Activated CD8-positive, alpha-beta T cell treated with anti-CD3 and anti-CD28 coated beads, Interleukin-2, amount 10 ng/mL, durations not matched to agents 7 days and 5 days (primary cell): ENCODE results near the gene TM4SF1. TPM values are rescaled to one million over a fixed set of nuclear protein-coding genes. Genes with fewer than 3 reads are reported as not detected.

ENCODE experiments used
- ATAC-seq: fragments of 150-1000 bp; cut with Tn5 transposase; one replicate; pipeline ENCODE4 v1.10.0; 2021; ENCODE audit warnings: moderate library complexity
- CTCF ChIA-PET: fragments of 350-600 bp; sonication (Branson Sonifier 250); formaldehyde crosslinking; loops from one replicate; lab custom pipeline; 2021; ENCODE audit warnings: antibody characterized with exemption; lab: Charles Lee
- POLR2A ChIA-PET: fragments of 350-600 bp; sonication (Branson Sonifier 250); formaldehyde crosslinking; loops from one replicate; lab custom pipeline; 2021; ENCODE audit warnings: antibody characterized with exemption; lab: Charles Lee
- DNase-seq: peaks from one replicate; pipeline ENCODE4 v3.0.0-alpha.2; 2020
- H3K27ac Mint-ChIP-seq: one replicate; pipeline ENCODE4 v1.8.0; 2021; ENCODE audit warnings: mild to moderate bottlenecking, mixed read lengths
- H3K27me3 Mint-ChIP-seq: one replicate; pipeline ENCODE4 v1.8.0; 2021; ENCODE audit warnings: low read depth, mixed read lengths
- H3K36me3 Mint-ChIP-seq: one replicate; pipeline ENCODE4 v1.8.0; 2021; ENCODE audit warnings: low read depth, mixed read lengths
- H3K4me1 Mint-ChIP-seq: one replicate; pipeline ENCODE4 v1.8.0; 2021; ENCODE audit warnings: low read depth, mixed read lengths
- H3K4me3 Mint-ChIP-seq: one replicate; pipeline ENCODE4 v1.8.0; 2021; ENCODE audit warnings: mild to moderate bottlenecking, mixed read lengths
- H3K9me3 Mint-ChIP-seq: one replicate; pipeline ENCODE4 v1.8.0; 2022; ENCODE audit warnings: mixed read lengths; ENCODE audit not compliant: insufficient read depth
- total RNA-seq, 2 experiments: library from RNA; stranded (reverse); gene quantifications; one replicate each; pipeline ENCODE4 v1.2.3, GENCODE V29; 2021

The TM4SF1 gene
- total RNA-seq, 2 experiments from 2014 or later: not detected

DNA sequence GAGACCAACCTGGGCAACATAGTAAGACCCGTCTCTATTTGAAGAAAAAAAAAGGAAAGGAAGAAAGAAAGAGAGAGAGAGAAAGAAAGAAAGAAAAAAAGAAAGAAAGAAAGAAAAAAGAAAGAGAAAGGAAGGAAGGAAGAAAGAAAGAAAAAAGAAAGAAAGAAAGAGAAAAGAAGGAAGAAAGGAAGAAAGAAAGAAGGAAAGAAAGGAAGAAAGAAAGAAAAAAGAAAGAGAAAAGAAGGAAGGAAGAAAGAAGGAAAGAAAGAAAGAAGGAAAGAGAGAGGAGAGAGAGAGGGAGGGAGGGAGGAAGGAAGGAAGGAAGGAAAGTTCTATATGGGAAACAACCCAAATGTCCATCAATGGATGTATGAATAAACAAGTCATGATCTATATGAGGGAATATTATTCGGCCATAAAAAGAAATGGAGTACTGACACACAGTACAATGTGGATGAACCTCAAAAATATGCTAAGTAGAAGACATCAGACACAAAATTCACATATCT lies 28.8 kb upstream of the TM4SF1 start:
- no peaks in the 10 kb centered on the region for H3K36me3 Mint-ChIP-seq
- peaks cover 8% of the 10 kb centered on the region for H3K27me3 Mint-ChIP-seq
- DNase-seq (no peak), ATAC-seq (no peak)
- CTCF ChIA-PET: no interaction called here
- H3K27ac Mint-ChIP-seq: no peak overlapping the region
- H3K4me3 Mint-ChIP-seq: no peak overlapping the region
- H3K9me3 Mint-ChIP-seq: no peaks in the 10 kb centered on the region
- POLR2A ChIA-PET: no interaction called here
- no peaks in the 10 kb centered on the region for H3K4me1 Mint-ChIP-seq

DNA sequence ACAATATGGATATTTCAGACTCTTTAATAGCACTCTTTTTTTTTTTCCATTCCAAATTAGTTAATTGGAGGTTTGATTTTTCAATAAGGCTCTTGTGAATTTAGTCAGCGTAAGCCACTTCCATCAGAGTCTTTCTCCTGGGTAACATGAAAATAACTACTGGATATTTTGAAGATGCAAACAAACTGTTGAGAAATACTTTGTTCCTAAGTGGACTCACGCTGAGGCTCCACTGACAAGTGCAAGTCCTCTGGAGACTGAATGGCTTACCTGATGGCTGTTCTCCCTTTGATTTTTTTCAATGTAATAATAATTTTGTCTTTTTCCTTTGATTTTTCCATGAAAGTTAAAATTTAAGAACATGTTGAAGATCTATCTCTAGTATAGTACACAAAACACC lies 26.0 kb upstream of the TM4SF1 start:
- CTCF ChIA-PET: no interaction called here

DNA sequence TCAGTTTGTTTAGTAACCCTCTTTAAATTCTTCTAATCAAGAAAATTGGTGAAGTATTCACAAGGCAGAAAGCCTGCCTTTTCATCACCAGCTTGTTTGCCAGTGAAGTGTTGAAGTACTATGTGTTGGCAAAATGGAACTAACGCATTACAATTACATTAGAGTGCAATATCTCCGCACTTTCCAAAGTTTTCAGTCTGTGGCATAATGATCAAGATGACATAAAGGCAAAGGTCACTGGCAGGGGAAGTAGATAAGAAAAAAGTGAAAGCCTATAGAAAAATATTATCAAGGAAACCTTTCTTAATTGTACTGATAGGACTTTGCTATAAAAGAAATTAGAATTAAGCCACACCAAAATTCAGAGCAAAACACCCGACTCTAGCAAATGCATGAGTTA lies 25.0 kb upstream of the TM4SF1 start:
- H3K27me3 Mint-ChIP-seq: peaks cover 8% of the 10 kb centered on the region
- ChIA-PET CTCF (no interaction called here), POLR2A (no interaction called here)

More for the DNA sequence above, 26.0 kb upstream of the TM4SF1 start:
- POLR2A ChIA-PET: no interaction called here
- ATAC-seq (no peak), DNase-seq (no peak)
- peaks cover 8% of the 10 kb centered on the region for H3K27me3 Mint-ChIP-seq
- no peaks in the 10 kb centered on the region for H3K36me3 Mint-ChIP-seq
- H3K27ac Mint-ChIP-seq: no peak overlapping the region
- H3K4me1 Mint-ChIP-seq: no peaks in the 10 kb centered on the region
- H3K9me3 Mint-ChIP-seq: no peaks in the 10 kb centered on the region
- H3K4me3 Mint-ChIP-seq: no peak overlapping the region

DNA sequence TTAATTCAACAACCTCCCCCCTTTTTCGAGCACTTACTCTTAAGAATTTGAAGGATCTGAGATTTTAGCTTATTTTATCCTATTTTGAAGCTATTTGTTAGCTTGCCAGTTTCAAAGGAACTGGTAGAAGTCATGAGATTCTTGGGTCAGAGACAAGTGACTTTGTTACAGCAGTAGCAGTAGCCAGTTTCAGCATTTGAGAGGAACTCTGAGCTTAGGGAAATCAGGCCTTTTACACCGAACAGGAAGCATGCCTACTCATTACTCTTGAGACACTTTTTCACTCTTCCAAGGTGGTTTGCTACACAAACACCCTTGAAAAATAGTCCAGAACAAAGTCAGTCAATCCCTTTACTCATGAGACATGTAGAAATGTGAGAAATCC lies 24.5 kb upstream of the TM4SF1 start:
- no peak overlapping the region for H3K4me3 Mint-ChIP-seq
- no peaks in the 10 kb centered on the region for H3K36me3 Mint-ChIP-seq
- ATAC-seq (no peak), DNase-seq (no peak)
- ChIA-PET CTCF (no interaction called here), POLR2A (no interaction called here)
- H3K27ac Mint-ChIP-seq: no peak overlapping the region
- H3K27me3 Mint-ChIP-seq: peaks cover 8% of the 10 kb centered on the region
- H3K4me1 Mint-ChIP-seq: no peaks in the 10 kb centered on the region
- H3K9me3 Mint-ChIP-seq: no peaks in the 10 kb centered on the region

More for the DNA sequence above, 25.0 kb upstream of the TM4SF1 start:
- no peaks in the 10 kb centered on the region for H3K9me3 Mint-ChIP-seq
- H3K27ac Mint-ChIP-seq: no peak overlapping the region
- no peaks in the 10 kb centered on the region for H3K36me3 Mint-ChIP-seq
- ATAC-seq (no peak), DNase-seq (no peak)
- no peak overlapping the region for H3K4me3 Mint-ChIP-seq
- H3K4me1 Mint-ChIP-seq: no peaks in the 10 kb centered on the region

DNA sequence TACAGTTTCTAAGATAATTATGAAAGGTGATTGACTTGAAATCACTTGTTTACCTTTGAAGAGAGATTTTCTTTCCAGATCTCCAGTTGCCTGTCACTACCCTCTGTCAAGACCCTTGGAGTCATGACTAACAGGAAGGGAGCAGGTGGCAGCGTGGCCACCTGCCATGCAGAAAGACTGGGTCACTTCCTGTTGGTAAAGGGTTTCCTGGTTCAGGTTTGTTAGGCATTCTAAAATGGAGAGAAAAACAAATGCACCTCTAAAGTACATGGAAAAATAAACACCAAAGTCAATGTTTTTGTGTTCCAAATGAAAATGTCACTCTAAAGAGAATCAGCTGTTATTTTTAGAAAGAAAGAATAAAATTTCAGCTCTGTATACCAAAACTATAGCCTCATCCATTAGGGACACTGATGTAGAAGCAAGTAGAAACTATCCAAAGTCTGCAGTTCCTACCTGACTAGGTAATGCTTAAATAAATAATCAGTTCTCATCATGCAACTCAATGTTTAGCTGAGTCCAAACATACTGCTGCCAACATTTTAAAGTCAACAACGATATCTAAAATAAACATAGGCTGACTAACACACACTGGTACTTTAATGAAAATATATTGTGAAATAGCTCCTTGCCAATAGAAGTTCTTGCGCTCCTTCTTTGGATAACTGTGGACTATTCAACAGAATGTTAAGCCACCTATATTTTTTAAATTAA lies 23.9 kb upstream of the TM4SF1 start:
- Mint-ChIP-seq H3K4me3 (no peak overlapping the region), H3K36me3 (no peaks in the 10 kb centered on the region), H3K4me1 (no peaks in the 10 kb centered on the region), H3K27me3 (peaks cover 8% of the 10 kb centered on the region), H3K27ac (no peak overlapping the region), H3K9me3 (no peaks in the 10 kb centered on the region)
- CTCF ChIA-PET: no interaction called here
- POLR2A ChIA-PET: no interaction called here
- ATAC-seq (no peak), DNase-seq (no peak)

DNA sequence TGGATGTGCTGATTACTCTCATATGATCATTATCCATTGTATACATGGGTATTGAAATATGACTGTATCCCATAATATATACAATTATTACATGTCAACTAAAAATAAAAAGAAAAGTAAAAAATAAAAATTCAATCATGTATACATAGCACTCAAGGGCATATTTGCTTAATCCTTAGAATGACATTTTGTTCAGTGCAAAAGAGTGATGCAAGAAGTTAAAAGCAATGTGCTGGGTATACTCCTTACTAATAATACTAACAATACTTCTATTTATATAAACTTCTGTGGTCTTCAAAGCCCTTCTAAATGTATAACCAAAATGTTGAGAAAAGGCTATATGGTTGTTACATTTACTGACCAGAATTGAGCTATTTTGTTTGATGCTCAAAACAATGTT lies 23.2 kb upstream of the TM4SF1 start:
- Mint-ChIP-seq H3K27me3 (peaks cover 8% of the 10 kb centered on the region), H3K9me3 (no peaks in the 10 kb centered on the region), H3K4me3 (no peak overlapping the region), H3K36me3 (no peaks in the 10 kb centered on the region), H3K27ac (no peak overlapping the region), H3K4me1 (no peaks in the 10 kb centered on the region)
- ChIA-PET POLR2A (no interaction called here), CTCF (no interaction called here)
- no peak for DNase-seq
- no peak for ATAC-seq

DNA sequence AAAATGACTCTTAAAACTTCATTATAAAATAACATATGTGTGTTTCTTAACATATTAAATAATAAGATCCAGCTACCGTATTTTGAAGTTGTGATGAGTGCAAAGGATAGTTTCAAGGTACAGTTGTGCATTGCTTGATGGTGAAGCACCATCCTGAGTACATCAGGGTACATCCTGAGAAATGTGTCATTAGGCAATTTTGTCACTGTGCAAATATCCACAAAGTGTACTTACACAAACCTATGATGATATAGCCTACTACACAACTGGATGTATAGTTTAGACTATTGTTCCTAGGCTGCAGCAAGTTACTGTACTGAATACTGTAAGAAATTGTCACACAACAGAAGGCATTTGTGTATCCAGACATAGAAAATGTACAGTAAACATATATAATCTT lies 20.8 kb upstream of the TM4SF1 start:
- Mint-ChIP-seq H3K27me3 (peaks cover 4% of the 10 kb centered on the region), H3K4me1 (no peaks in the 10 kb centered on the region), H3K4me3 (no peak overlapping the region), H3K36me3 (no peaks in the 10 kb centered on the region), H3K27ac (no peak overlapping the region), H3K9me3 (no peaks in the 10 kb centered on the region)
- POLR2A ChIA-PET: no interaction called here
- CTCF ChIA-PET: no interaction called here
- ATAC-seq (no peak), DNase-seq (no peak)

DNA sequence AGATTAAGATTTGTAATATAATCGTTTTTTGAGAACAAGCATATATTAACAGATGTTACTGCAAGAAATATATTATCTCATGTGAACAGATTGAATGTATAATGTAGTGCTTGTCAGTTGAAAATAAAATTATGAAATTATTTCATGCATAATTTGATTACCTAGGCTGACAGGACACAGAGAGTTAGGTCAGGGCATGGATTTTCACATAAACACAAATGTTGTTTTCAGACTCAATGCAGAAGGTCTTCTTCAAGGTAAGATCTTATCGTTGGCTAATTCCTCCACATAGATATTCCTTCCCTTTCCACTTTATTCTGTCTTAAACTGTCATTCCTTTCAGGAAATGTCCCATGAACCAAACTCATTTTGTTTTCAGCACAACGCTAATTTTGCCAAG lies 20.1 kb upstream of the TM4SF1 start:
- ATAC-seq (no peak), DNase-seq (no peak)
- H3K9me3 Mint-ChIP-seq: no peaks in the 10 kb centered on the region
- peaks cover 3% of the 10 kb centered on the region for H3K27me3 Mint-ChIP-seq
- H3K36me3 Mint-ChIP-seq: no peaks in the 10 kb centered on the region
- no peaks in the 10 kb centered on the region for H3K4me1 Mint-ChIP-seq
- POLR2A ChIA-PET: no interaction called here
- no peak overlapping the region for H3K27ac Mint-ChIP-seq
- CTCF ChIA-PET: no interaction called here
- H3K4me3 Mint-ChIP-seq: no peak overlapping the region

DNA sequence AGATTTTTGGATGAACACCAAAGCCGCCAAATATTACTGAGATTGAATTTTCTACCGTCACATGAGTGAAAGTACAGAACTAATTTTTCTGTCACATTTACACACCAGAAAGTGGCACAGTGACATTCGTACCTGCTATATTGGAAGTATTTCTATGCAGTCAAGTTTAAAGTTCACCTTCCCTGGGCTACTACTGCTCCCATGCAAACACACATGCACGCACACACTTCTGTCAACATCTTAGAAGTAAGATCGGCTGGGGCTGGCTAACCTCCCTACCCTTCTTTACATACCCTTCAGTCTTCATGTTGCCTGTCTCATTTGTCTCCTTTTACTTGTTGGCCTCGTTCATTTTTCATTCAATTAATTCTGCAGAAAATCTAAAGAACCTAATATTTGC lies 19.0 kb upstream of the TM4SF1 start:
- ChIA-PET POLR2A (no interaction called here), CTCF (no interaction called here)
- no peak for ATAC-seq
- H3K36me3 Mint-ChIP-seq: no peaks in the 10 kb centered on the region
- H3K9me3 Mint-ChIP-seq: no peaks in the 10 kb centered on the region
- no peaks in the 10 kb centered on the region for H3K4me1 Mint-ChIP-seq
- no peak overlapping the region for H3K4me3 Mint-ChIP-seq
- H3K27me3 Mint-ChIP-seq: no peaks in the 10 kb centered on the region
- DNase-seq: no peak
- H3K27ac Mint-ChIP-seq: no peak overlapping the region

DNA sequence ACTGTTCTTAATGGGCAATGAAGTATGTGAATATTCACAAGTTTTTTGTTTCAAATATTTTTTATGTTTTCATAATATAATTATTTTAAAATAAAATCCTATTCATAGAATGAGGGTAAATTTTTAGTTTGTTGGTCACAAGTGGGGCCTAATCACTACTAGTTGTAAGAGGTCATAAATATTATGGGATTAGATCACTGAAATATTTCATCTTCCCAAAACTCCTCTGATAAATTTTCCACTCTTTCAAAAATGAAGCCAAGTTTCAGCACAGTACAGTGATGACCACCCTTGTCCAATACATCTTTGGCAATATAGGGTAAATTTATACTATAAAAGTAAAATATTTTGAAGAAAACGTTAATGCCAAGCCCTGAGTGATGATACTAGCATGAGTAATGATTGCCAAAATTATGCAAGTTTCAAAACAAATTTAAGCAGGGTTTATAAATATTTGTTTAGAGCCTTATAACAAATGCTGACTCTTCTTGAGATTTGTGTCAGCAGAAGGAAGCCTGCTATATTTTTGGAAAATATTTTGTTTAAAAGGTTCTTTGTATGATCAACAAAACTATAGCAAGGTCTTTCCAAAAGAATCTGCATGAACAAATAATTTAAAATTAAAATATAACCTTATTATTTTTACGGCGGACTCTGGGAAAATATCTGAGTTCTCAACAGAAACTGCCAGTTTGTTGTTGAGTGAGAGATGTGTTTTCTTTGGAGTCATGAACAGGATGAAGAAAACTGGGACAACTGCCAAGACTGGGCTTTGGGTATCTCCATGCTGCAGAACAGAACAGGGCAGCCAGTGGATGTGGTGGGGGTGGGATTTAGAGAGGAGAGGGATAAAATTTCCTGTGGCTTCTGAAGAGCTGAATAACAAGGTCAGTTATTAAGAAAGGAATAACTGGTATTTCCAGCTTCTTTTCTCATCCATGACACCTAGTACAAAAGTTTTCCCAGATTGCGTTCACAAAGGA lies 17.9 kb upstream of the TM4SF1 start:
- ATAC-seq (no peak), DNase-seq (no peak)
- Mint-ChIP-seq H3K27ac (no peak overlapping the region), H3K27me3 (no peaks in the 10 kb centered on the region), H3K4me1 (no peaks in the 10 kb centered on the region), H3K9me3 (no peaks in the 10 kb centered on the region), H3K4me3 (no peak overlapping the region), H3K36me3 (no peaks in the 10 kb centered on the region)
- ChIA-PET CTCF (no interaction called here), POLR2A (no interaction called here)

DNA sequence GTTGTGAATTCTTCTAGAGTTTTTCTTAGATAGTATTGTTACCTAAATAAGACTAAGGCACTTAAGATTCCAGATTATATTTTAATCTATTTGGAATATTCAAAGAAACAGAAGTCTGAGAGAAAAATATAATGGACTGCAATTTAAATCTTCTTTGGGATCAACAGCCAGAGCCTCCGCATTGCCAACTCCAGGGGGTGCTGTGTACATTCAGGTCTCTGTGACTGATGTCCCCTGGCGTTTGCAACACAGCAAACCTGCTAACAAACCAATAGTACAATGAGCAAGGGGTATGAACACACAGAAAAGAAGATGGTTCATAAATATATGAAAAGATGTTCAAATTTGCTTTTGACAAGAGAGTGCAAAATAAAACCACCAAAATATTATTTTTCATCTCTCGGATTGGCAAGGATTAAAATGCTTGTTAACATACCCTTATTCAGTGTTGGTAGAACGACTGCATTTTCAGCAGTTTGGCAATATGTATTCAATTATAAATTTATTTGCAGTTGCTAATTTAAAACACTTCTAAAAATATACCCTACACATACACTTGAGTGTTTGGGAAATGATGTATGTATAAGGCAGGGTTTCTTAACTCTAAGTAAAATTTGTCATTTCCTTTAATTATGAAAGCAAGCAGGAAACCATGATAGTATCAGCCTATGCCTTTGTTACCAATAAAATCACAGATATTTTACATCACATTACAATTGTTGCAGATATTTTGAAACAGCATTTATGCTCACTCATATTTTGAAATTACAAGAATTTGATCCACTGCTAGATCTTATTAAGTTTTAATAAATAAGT lies 16.1 kb upstream of the TM4SF1 start:
- peak; percentile 55 for ATAC-seq
- CTCF ChIA-PET: no interaction called here

More for the DNA sequence above, 16.1 kb upstream of the TM4SF1 start:
- H3K36me3 Mint-ChIP-seq: no peaks in the 10 kb centered on the region
- H3K9me3 Mint-ChIP-seq: no peaks in the 10 kb centered on the region
- peak; percentile 51 for DNase-seq
- H3K4me1 Mint-ChIP-seq: no peaks in the 10 kb centered on the region
- no peaks in the 10 kb centered on the region for H3K27me3 Mint-ChIP-seq
- no peak overlapping the region for H3K4me3 Mint-ChIP-seq
- H3K27ac Mint-ChIP-seq: no peak overlapping the region
- POLR2A ChIA-PET: no interaction called here
